H9 (cell line): ENCODE data around the gene CDK15. TPM values are rescaled to one million over a fixed set of nuclear protein-coding genes. Genes with fewer than 3 reads are reported as not detected.

Experiments used
- DNase-seq: peaks from one replicate; pipeline ENCODE4 v3.0.0-alpha.2; 2017
- H2AFZ ChIP-seq: one replicate; pipeline ENCODE4 v1.6.1; 2013; ENCODE audit warnings: mild to moderate bottlenecking, low read length, control low read depth, moderate library complexity
- H2AK5ac ChIP-seq: 2 replicates; pipeline ENCODE4 v1.6.1; 2013; ENCODE audit warnings: low read length, control low read depth, mixed read lengths; ENCODE audit not compliant: insufficient read length
- H2BK120ac ChIP-seq: one replicate; pipeline ENCODE4 v1.6.1; 2013; ENCODE audit warnings: low read depth, mild to moderate bottlenecking, low read length, control low read depth, inconsistent platforms; ENCODE audit not compliant: poor library complexity, severe bottlenecking
- H2BK12ac ChIP-seq: 2 replicates; pipeline ENCODE4 v1.6.1; 2013; ENCODE audit warnings: low read length, control low read depth, mixed read lengths, low read depth; ENCODE audit not compliant: insufficient read length
- H2BK15ac ChIP-seq: 2 replicates; pipeline ENCODE4 v1.6.1; 2013; ENCODE audit warnings: low read depth, low read length, control low read depth
- H2BK20ac ChIP-seq: one replicate; pipeline ENCODE4 v1.6.1; 2013; ENCODE audit warnings: low read depth, mild to moderate bottlenecking, low read length, control low read depth, inconsistent platforms; ENCODE audit not compliant: poor library complexity, severe bottlenecking
- H2BK5ac ChIP-seq: 2 replicates; pipeline ENCODE4 v1.6.1; 2013; ENCODE audit warnings: low read length, control low read depth, mixed read lengths; ENCODE audit not compliant: insufficient read length
- H3K14ac ChIP-seq: 2 replicates; pipeline ENCODE4 v1.6.1; 2013; ENCODE audit warnings: low read length, control low read depth; ENCODE audit not compliant: insufficient read depth
- H3K18ac ChIP-seq: 2 replicates; pipeline ENCODE4 v1.6.1; 2013; ENCODE audit warnings: low read depth, mild to moderate bottlenecking, mixed read lengths, low read length, control low read depth; ENCODE audit not compliant: insufficient read length
- H3K23ac ChIP-seq: 2 replicates; pipeline ENCODE4 v1.6.1; 2013; ENCODE audit warnings: low read length, control low read depth, mixed read lengths, low read depth; ENCODE audit not compliant: insufficient read length
- H3K23me2 ChIP-seq: 2 replicates; pipeline ENCODE4 v1.6.1; 2013; ENCODE audit warnings: low read depth, mild to moderate bottlenecking, mixed read lengths, low read length, control low read depth; ENCODE audit not compliant: insufficient read length, poor library complexity, severe bottlenecking
- H3K27ac ChIP-seq: 2 replicates; pipeline ENCODE4 v1.5.1; 2013; ENCODE audit warnings: low read length, control low read depth, mixed read lengths, low read depth; ENCODE audit not compliant: insufficient read length
- H3K27me3 ChIP-seq: 2 replicates; pipeline ENCODE4 v1.6.1; 2013; ENCODE audit warnings: low read length, control low read depth, inconsistent platforms; ENCODE audit not compliant: insufficient read depth
- H3K4ac ChIP-seq: 2 replicates; pipeline ENCODE4 v1.6.1; 2013; ENCODE audit warnings: low read depth, mild to moderate bottlenecking, control low read depth, inconsistent platforms, low read length, moderate library complexity
- H3K4me1 ChIP-seq: 2 replicates; pipeline ENCODE4 v1.6.1; 2013; ENCODE audit warnings: low read length, control low read depth, inconsistent platforms; ENCODE audit not compliant: insufficient read depth
- H3K4me2 ChIP-seq: 2 replicates; pipeline ENCODE4 v1.6.1; 2013; ENCODE audit warnings: low read length, control low read depth, mixed read lengths; ENCODE audit not compliant: insufficient read length, insufficient read depth
- H3K56ac ChIP-seq: 2 replicates; pipeline ENCODE4 v1.6.1; 2013; ENCODE audit warnings: low read depth, mild to moderate bottlenecking, mixed read lengths, low read length, control low read depth; ENCODE audit not compliant: insufficient read length
- H3K79me1 ChIP-seq: 2 replicates; pipeline ENCODE4 v1.6.1; 2013; ENCODE audit warnings: low read depth, mild to moderate bottlenecking, moderate library complexity, low read length, control low read depth, inconsistent platforms; ENCODE audit not compliant: insufficient read depth, poor library complexity, severe bottlenecking
- H3K79me2 ChIP-seq: 2 replicates; pipeline ENCODE4 v1.6.1; 2013; ENCODE audit warnings: low read length, control low read depth, inconsistent platforms; ENCODE audit not compliant: insufficient read depth
- H3K9ac ChIP-seq: 2 replicates; pipeline ENCODE4 v1.6.1; 2013; ENCODE audit warnings: low read length, control low read depth, mixed read lengths; ENCODE audit not compliant: insufficient read length; ENCODE audit errors: extremely low read depth
- H3K9me3 ChIP-seq: one replicate; pipeline ENCODE4 v1.6.1; 2013; ENCODE audit warnings: low read depth, low read length, inconsistent platforms; ENCODE audit not compliant: control insufficient read depth
- H3T11ph ChIP-seq: one replicate; pipeline ENCODE4 v1.6.1; 2013; ENCODE audit warnings: mild to moderate bottlenecking, low read length, control low read depth, inconsistent platforms
- H4K20me1 ChIP-seq: one replicate; pipeline ENCODE4 v1.6.1; 2013; ENCODE audit not compliant: control insufficient read depth, insufficient read length, insufficient read depth
- H4K5ac ChIP-seq: 2 replicates; pipeline ENCODE4 v1.6.1; 2013; ENCODE audit warnings: low read depth, mild to moderate bottlenecking, mixed read lengths, low read length, control low read depth; ENCODE audit not compliant: insufficient read length
- H4K8ac ChIP-seq: replicated peaks from 2 replicates; pipeline ENCODE4 v1.6.1; 2013; ENCODE audit warnings: low read length, control low read depth, mixed read lengths, low read depth; ENCODE audit not compliant: insufficient read length
- H4K91ac ChIP-seq: 2 replicates; pipeline ENCODE4 v1.6.1; 2013; ENCODE audit warnings: low read depth, mild to moderate bottlenecking, moderate library complexity, mixed read lengths, low read length, control low read depth; ENCODE audit not compliant: insufficient read length
- H3K27ac Mint-ChIP-seq, 3 experiments: 2 replicates in 2 of 3; 3 replicates in 1 of 3; pipeline ENCODE4 v1.8.0; 2020 to 2021; ENCODE audit warnings: mixed read lengths in 3 of 3, mild to moderate bottlenecking in 1 of 3, moderate library complexity in 1 of 3
- H3K27me3 Mint-ChIP-seq: 2 replicates; pipeline ENCODE4 v1.8.0; 2021; ENCODE audit warnings: low read depth, mild to moderate bottlenecking, moderate library complexity, mixed read lengths
- H3K36me3 Mint-ChIP-seq, 3 experiments: 2 replicates in 2 of 3; 3 replicates in 1 of 3; pipeline ENCODE4 v1.8.0; 2020 to 2021; ENCODE audit warnings: low read depth in 3 of 3, mixed read lengths in 3 of 3; ENCODE audit not compliant: insufficient read depth in 1 of 3
- H3K4me1 Mint-ChIP-seq, 2 experiments: 2 replicates each; pipeline ENCODE4 v1.8.0; 2020; ENCODE audit warnings: mixed read lengths in 2 of 2
- H3K4me3 Mint-ChIP-seq, 2 experiments: 2 replicates in 1 of 2; 3 replicates in 1 of 2; pipeline ENCODE4 v1.8.0; 2020 to 2021; ENCODE audit warnings: mild to moderate bottlenecking in 2 of 2, mixed read lengths in 2 of 2, moderate library complexity in 1 of 2
- H3K9me3 Mint-ChIP-seq, 2 experiments: 2 replicates in 1 of 2; 3 replicates in 1 of 2; pipeline ENCODE4 v1.8.0; 2020; ENCODE audit warnings: mild to moderate bottlenecking in 2 of 2, mixed read lengths in 2 of 2, moderate library complexity in 1 of 2
- CTCF ChIP-seq: fragments of 200-600 bp; sonication (generic); conservative IDR thresholded peaks from 3 replicates; pipeline ENCODE4 v1.8.0; 2021; ENCODE audit warnings: antibody characterized with exemption, mild to moderate bottlenecking
- WGBS: extraction: QIAGEN DNeasy Blood & Tissue Kit; methylation state at CpG from one replicate; pipeline ENCODE4 v1.1.7; 2013; ENCODE audit warnings: missing lambda C conversion rate, low lambda C conversion rate, mixed read lengths; ENCODE audit not compliant: insufficient read length; ENCODE audit errors: extremely low coverage; 5-methylcytosine and 5-hydroxymethylcytosine counted together
- total RNA-seq: library from RNA; stranded (reverse); gene quantifications from 2 replicates; pipeline ENCODE4 v1.2.1, GENCODE V29; 2021

Gene CDK15
- total RNA-seq, 1 experiment from 2014 or later, result not detected

GRCh38 chr2:201888426-201888800 lies 82.1 kb downstream of the CDK15 start:
- Histone ChIP-seq H3K23me2 (peaks cover 3% of the 10 kb centered on the region), H3K9ac (peak overlapping the region; percentile 26), H2BK12ac (no peak overlapping the region), H3K18ac (no peak overlapping the region), H3K4me2 (peak overlapping the region; percentile 60), H2BK5ac (no peak overlapping the region), H3K56ac (no peak overlapping the region), H4K91ac (no peak overlapping the region), H3K4me1 (peaks cover 3% of the 10 kb centered on the region; the same call in 1 of the 2 replicates), H3K79me1 (no peaks in the 10 kb centered on the region), H2AK5ac (no peak overlapping the region), H2AFZ (peak overlapping the region; percentile 83), H2BK15ac (no peak overlapping the region), H3T11ph (no peak overlapping the region), H4K8ac (no peak overlapping the region), H4K20me1 (no peaks in the 10 kb centered on the region), H3K4ac (no peak overlapping the region), H3K23ac (no peak overlapping the region), H3K27ac (no peak overlapping the region), H4K5ac (no peak overlapping the region), H2BK20ac (no peak overlapping the region), H3K9me3 (no peaks in the 10 kb centered on the region), H3K14ac (no peak overlapping the region), H2BK120ac (no peak overlapping the region), H3K79me2 (no peaks in the 10 kb centered on the region), H3K27me3 (no peaks in the 10 kb centered on the region)
- Mint-ChIP-seq H3K36me3 (no peaks in the 10 kb centered on the region), H3K27ac (peak overlapping the region in 2 of 3 experiments; percentile 10 to 65; a peak in 3 of 7 replicates), H3K4me1 (peaks cover 22 to 35% of the 10 kb centered on the region in 2 experiments), H3K9me3 (no peaks in the 10 kb centered on the region), H3K4me3 (peak overlapping the region; percentile 52 to 71), H3K27me3 (no peaks in the 10 kb centered on the region; the same call in 1 of the 2 replicates)
- WGBS, result no CpG with 5 or more reads among the region's 8 CpGs
- no peak for DNase-seq
- TF ChIP-seq CTCF, result no peak
